ENCODE measurements around the gene ARAF.
A peak's percentile ranks its signal among the peaks of the same experiment; 100 is the strongest.

The ARAF gene

DNA sequence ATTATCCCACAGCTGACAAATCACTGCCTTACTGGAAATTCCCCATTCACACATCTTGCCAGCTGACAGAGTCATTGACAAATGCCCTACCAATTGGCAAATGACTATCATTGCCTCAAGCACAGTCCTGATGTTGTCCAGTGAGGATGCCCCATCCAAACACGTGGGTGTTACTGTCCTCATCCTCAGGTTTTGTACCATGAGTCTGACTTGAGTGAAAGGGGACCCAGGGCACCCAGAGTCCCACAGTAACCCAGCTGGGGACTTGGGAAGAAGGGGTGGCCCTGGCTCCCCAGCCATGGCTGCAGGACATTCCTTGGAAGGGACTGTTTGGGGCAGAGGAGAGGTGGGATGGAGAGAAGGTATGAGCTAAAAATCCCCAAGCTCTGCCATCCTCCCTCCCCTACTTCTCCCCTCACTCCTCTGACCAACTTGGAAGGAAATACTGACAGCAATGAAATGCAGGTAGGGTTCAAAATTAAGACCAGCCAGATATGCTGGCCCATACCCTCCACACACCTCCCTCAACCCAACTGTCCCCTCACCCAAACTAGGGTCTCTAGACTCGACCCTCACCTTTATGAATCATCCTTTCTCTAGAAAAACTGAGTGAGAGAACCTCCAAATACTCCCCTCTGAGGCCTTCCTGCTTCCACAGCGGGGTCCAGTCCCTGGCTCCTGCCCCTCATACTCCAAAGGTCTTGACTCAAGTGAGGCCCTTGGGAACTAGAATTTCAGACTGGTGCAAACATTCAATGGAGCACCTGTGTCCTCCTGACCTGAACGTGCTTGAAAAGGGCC lies 26.3 kb downstream of the ARAF start:
- no peak for FAIRE-seq

DNA sequence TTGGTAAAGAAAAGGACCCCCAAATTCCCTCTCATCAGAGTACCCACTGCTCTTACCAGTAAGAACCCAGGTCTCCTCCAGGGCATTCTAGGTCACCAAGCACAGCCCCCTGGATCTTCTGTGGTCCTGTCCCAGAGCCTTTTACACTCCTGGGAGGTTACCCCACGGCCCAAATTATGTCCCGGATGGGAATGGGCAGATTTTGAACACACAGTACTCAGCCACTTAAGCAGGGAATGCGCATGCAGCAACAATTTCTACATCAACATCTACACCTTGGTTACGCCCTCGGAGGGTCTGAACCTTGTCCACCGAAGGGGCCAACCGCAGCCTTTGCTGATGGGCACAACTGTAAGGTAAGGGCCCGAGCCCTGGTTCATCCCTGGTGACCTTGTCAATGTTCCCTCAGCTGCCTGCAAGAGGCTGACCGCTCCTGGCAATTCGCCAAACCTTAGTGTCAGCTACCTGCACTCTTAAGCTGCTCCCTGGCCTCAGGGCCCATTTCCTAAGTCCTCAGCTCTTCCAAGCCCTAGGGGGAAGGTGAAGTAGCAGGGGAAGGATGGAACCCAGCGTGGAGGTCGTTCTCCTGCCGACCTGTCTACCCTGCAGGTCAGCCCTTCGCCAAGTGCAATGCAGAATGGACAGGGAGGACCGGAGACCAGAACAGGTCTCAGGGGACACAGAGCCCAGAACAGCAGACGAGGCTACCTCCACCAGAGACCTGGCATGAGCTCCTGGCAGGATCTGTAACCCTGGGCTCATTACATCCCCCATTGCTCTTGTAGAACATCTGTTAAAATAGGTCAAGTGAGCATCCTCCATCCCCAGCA lies 27.1 kb downstream of the ARAF start:
- no peak for FAIRE-seq

DNA sequence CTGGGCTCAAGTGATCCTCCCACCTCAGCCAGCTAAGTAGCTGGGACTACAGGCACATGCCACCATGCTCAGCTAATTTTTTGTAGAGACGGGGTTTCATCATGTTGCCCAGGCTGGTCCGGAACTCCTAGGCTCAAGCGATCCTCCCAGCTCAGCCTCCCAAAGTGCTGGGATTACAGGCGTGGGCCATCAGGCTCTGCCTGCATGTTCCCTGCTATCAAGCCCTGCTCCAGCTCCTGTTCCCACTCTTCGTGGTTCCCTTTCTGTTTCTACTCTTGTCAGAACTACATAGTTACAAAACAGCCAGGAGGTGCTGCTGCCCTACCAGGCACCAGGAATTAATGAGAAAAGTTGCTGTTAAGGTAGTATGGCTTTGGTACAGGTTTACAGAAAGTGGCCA lies 30.0 kb downstream of the ARAF start:
- FAIRE-seq = no peak

DNA sequence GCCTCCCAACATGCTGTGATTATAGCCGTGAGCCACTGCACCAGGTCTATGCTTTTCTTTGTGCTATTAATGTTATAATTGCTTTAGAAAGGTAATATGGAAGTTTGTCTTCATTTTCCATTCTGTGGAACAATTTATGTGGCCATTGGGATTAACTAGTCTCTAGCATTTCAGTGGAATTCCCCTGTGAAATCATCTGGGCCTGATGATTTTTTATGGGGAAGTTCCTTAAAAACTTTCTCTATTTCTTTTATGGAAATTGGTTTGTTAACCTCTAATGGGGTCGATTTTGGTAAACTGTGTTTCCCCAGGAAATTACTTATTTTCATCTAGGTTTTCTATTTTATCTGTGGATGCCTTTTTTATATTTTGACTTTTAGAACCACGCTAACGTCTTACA lies 32.5 kb downstream of the ARAF start:
- no peak for FAIRE-seq

DNA sequence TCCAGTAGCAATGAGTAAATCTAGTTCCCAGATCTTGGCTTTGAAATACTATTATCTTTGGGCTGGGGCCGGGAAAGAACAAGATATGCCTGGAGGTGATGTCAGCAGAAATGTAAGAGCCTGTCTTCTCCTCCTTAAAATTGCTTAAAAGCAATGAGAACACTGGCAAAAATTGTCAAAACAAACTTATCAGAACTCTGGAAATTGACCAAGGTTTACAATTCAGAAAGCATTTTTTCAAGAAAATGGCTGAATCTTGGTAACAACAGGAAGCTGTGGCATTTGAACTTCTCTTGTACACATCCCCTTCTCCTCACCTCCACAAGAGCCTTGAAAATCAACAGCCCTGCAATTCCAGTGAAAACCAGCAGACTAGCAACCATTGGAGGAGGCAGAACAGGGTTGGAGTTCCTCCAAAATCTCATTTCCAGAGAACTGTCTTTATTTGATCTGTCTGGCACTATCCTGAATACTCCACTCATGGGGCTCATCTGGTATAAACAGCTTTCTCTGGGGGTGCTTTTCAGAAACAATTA lies 34.8 kb downstream of the ARAF start:
- no peak for FAIRE-seq

DNA sequence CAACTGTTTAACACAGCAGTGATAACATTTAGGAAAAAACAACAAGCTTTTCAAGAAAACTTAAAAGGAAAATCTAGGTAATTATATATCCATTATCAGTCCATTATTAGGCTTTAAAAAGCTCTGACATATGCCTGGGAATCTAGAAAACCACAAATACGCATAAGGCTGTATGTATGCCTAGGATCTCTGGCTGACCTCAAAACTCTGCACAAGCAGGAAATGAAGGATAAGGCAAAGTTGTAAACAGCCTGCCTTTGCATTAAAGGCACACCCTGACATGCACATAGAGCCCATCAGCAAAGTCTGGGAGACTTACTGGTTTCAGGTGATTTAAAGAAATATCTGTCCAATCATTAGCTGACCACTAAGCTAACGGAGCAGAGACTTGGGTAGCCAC lies 35.3 kb downstream of the ARAF start:
- FAIRE-seq = no peak

DNA sequence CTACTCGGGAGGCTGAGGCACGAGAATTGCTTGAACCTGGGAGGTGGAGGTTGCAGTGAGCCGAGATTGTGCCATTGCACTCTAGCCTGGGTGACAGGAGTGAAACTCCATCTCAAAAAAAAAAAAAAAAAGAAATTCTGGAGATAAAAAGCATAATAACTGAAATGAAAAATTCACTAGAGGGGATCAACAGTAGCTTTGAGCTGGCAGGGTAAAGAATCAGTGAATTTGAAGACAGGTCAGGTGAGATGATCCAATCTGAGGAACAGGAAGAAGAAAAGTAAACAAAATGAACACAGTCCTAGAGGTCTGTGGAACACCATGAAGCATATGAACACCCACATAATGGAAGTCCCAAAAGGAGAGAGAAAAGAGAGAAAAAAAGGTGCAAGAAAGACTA lies 36.2 kb downstream of the ARAF start:
- FAIRE-seq = no peak

DNA sequence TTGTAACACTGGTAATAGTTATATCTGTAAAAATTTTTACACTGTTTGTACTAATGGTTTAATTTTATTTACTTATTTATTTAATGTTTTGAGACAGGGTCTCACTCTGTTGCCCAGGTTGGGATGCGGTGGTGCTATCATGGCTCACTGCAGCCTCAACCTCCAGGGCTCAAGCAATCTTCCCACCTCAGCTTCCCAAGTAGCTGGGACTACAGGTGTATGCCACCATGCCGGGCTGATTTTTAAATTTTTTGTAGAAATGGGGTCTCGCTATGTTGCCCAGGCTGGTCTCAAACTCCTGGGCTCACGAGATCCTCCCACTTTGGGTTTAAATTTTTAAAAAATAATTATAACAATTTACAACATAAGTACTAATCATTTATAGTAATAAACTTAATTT lies 42.1 kb downstream of the ARAF start:
- FAIRE-seq = peak; percentile 13

DNA sequence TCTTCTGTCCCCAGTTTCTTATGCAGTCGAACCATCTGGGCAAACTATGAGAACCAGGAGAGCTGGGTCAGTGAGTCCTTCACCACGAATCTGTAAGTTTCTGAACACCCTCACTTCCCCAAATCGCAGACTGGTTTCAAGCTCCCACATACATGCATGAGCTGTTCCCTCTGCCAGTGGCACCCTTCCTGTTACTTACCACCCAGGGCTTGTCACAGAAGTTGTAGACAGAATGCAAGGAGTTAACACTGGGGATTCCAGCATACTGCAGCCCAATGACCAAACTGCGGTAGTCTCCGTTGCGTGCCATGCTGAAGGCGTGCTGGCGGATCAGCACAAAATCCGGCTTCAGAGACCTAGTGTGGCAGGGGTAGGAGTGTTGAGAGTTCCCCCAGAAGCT lies 44.0 kb downstream of the ARAF start:
- no peak for FAIRE-seq

DNA sequence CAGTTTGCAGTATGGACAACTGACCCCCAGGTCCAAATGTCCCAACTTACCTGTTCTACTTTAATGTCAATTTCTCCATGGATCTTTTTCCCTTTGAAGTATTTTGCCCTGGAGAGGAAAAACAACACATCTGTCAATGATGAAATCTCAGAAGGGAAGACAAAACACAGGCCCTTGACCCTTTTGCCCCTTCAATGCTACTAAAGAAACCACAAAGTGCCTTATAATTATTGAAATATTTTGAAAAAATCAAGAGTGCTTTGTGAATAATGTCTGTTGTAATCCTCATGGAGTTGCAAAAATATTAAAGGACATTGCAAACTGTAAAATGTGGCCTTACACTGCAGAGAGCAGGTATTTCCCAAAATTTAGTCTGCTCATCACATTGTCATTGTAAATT lies 46.1 kb downstream of the ARAF start:
- no peak for FAIRE-seq

DNA sequence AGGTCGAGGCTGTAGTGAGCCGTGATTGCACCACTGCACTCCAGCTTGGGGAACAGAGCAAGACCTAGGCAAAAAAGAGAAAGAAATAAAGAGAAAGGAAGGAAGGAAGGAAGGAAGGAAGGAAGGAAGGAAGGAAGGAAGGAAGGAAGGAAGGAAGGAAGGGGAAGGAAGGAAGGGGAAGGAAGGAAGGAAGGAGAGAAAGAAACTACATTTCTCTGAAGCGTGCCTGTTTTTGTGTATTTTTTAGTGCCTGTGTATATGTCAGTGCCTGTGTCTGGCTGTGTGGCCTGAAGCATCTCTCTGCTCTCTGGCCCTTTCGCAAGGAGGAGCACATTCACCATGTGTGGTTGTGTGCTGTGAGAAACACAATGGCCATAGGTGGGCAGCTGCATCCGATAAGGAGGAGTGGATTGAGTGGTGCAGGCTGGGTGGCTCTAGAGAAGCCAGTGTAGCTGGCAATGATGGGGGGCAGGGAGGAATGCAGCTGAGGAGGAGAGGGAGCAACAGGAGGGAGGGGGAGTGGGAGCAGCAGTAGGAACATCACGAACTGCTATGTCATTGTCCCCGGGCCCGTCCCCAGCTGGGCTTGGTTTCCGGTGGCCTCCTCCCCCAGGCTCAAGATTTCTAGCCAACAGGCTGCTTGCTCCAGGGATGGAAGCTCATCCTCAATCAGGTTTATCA lies 47.3 kb downstream of the ARAF start:
- no peak for FAIRE-seq

DNA sequence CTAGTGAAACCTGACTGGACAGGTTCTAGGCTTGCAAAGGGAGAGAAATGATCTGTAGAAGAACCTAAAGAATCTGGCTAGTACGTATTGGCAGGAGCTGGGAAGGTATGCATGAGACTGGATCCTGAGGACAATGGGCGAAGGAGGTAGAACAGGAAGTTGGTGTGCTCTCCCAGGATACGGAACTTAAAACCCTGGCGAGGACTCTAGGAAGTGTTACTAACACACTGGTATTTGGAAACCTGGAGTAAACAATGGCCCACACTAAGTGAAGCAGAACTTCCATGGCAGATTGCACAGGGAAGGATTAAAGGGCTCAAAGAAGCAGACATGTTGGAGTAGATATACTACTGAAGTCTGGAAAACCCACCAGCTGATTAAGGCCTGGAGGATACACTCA lies 49.5 kb downstream of the ARAF start:
- FAIRE-seq = no peak

DNA sequence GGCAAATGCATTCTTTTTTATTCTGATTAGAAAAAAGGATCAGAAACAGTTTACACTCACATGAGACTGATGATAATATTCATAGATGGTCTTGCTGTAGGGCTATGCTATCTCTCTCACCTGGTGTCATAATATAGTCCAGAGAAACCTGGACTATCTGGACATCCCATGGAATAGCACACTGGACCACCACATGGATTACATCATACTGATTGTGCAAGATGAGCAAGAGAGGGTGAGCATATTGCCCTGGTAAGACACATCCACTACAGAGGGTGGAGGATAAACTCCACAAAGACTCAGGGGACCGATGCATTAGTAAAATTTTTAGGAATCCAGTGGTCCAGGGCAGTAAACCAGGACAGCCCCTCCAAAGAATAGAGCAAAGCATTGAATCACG lies 50.5 kb downstream of the ARAF start:
- FAIRE-seq = no peak

DNA sequence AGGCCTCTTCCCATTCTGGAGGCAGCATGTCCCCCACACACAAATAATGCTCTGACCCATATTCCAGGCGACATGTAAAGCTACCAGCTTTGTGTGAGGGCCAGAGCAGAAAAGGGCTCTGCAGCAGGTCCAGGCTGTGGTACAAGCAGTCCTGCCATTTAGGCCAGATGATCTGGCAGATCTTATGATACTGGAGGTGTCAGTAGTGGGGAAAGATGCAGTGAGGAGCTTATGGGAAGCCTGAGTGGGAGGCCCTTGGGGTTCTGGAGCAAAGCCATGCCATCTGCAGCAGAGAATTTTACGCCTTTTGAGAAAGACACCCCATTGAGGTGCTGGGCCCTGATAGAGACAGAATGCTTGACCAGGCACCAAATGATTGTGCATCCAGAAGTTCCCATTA lies 50.9 kb downstream of the ARAF start:
- FAIRE-seq = no peak

DNA sequence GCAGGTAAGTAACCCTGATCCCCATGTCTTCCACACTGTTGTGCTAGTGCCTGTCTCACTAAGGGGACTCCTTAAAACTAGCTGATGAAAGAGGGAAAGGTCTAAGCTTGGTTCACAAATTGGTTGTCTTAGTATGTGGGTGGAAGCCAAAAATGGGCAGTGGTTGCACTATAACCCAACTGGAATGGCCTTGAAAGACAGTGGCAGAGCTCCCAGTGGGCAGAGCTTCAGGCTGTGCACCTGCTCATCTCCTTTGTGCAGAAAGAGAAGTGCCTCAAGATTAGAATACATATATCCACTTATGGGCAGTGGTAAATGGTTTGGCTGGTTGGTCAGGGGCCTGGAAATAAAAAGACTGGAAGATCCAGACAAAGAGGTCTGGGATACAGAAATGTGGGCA lies 51.4 kb downstream of the ARAF start:
- no peak for FAIRE-seq

DNA sequence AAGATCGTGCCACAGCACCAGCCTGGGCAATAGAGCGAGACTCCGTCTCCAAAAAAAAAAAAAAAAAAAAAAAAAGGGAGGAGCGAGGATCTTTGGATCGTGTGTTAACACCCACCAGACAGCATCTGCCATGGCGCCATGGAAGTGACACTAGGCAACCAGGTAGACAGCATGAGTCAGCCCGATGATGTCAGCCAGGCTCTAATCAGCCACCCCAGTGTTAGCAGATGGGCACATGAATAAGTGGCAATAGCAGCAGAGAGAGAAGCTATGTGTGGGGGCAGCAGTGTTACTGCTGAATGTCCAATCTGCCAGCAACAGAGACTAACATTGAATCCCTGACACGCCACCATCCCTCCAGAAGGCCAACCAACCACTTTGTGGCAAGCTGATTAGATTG lies 52.1 kb downstream of the ARAF start:
- FAIRE-seq = peak; percentile 96

DNA sequence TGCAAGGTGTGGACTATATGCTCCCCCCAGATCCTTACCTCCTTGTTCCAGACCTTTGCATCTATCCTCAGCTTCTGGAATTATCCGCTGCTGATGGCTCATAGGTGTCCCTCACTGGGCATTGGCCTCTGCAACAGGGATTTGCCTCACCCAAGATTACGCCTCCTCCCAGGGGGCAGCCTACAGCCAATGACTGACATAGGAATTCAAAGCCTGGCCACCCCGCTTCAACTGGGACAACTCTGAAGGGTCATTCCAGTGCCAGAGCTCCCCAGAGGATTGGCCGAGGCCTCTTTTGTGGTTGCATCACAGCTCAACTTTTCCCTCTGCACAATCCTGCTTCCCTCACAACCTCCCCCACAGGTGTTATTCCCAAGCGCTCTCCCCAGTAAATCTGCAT lies 53.6 kb downstream of the ARAF start:
- no peak for FAIRE-seq

DNA sequence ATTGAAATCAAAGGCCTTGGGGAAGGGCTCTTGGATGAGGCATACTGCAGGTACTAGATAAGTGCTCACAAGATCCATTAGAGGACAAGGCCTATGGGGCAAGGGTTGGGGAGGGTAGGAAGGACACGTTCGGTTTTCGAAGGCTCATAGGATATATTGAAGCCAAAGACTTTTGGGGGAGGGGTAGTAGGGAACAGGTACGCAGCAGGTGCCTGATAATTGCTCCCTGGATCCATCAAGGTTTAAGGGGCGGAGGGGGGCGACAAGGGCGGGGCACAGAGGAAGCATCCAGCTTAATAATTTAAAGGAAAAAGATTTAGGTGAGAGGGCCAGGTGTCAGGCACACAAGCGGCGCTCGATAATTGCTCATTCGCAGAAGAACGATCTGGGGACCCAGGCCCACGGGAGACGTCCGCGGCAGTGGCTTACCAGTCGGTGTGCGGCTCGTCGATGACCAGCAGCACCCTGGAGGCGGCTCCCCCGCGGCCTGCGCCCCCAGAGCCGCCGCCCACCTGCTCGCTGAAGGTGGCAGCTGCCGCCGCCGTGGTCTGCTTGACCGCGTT lies 58.0 kb downstream of the ARAF start:
- no peak for FAIRE-seq

DNA sequence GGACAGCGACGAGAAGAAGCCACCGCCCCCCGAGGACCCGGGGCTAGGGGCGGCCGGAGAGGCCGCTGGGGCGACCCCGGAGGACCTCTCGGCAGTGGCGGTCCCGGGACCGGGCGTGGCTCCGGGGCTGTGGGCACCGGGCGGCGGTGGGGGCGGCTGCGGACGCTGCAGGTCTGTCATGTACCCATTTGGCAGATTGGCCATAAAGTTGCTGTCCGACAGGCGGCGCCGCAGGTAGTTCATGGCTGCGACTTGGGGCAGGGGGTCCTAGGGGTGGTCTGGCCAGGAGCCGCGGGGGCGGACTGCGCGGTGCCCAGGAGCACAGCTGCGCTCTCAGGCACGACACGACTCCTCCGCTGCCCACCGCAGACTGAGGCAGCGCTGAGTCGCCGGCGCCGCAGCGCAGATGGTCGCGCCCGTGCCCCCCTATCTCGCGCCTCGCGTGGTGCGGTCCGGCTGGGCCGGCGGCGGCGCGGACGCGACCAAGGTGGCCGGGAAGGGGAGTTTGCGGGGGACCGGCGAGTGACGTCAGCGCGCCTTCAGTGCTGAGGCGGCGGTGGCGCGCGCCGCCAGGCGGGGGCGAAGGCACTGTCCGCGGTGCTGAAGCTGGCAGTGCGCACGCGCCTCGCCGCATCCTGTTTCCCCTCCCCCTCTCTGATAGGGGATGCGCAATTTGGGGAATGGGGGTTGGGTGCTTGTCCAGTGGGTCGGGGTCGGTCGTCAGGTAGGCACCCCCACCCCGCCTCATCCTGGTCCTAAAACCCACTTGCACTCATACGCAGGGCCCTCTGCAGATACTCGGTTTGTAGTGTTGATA lies 58.7 kb downstream of the ARAF start, which contains the start of gene SYN1:
Gene SYN1 (minus strand): TSS at position 372 of the 817 bp plus-strand sequence. CDS start 129 bp downstream, at position 243.
- FAIRE-seq = no peak

DNA sequence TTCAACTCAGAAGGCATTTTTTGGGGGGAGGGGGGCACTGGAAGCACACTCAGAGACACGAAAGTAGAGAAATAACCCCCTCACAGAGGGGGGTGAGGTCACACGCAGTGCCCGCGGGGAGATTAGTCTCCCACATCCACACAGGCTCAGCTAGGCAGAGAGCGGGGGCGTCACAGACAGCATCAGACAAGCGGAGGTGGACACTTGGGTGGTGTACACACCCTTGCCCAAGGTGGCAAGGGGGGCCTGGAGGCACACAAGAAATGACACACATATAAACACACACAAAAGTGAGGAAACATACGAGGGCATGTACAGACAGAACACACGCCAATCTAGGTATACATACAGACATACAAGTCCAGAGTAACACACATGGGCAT lies 59.3 kb downstream of the ARAF start:
- FAIRE-seq = no peak
